ENCODE results near the gene SUMO3.

Gene SUMO3

GRCh38 chr21:44780767-44781459, 36.9 kb downstream of the SUMO3 start:
- Histone ChIP-seq H3K27me3 (replicated peaks) (no peaks in the 10 kb centered on the region), H3K27ac (no peak overlapping the region), H3K4me3 (ENCODE audit: low read depth, low read length) (no peak overlapping the region), H3K36me3 (replicated peaks) (peaks cover 4% of the 10 kb centered on the region)
- in situ Hi-C loops (cut with HindIII; ENCODE audit: low pct_ligation_motif_present, low sequenced_read_pairs): no loop called here
- DNase-seq: no peak
- TF ChIP-seq, protein P1, sequence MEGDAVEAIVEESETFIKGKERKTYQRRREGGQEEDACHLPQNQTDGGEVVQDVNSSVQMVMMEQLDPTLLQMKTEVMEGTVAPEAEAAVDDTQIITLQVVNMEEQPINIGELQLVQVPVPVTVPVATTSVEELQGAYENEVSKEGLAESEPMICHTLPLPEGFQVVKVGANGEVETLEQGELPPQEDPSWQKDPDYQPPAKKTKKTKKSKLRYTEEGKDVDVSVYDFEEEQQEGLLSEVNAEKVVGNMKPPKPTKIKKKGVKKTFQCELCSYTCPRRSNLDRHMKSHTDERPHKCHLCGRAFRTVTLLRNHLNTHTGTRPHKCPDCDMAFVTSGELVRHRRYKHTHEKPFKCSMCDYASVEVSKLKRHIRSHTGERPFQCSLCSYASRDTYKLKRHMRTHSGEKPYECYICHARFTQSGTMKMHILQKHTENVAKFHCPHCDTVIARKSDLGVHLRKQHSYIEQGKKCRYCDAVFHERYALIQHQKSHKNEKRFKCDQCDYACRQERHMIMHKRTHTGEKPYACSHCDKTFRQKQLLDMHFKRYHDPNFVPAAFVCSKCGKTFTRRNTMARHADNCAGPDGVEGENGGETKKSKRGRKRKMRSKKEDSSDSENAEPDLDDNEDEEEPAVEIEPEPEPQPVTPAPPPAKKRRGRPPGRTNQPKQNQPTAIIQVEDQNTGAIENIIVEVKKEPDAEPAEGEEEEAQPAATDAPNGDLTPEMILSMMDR (IDR thresholded peaks at IDR 0.05; ENCODE audit: low read depth, low read length, missing control alignments): no peak

- in situ Hi-C loops (cut with HindIII; ENCODE audit: low pct_ligation_motif_present, low sequenced_read_pairs): no loop called here
- TF ChIP-seq, protein P1 (IDR thresholded peaks at IDR 0.05; ENCODE audit: low read depth, low read length, missing control alignments): no peak
- H3K27ac ChIP-seq: no peak overlapping the region
- H3K4me3 ChIP-seq (ENCODE audit: low read depth, low read length): no peak overlapping the region
- H3K36me3 ChIP-seq (replicated peaks): peaks cover 5% of the 10 kb centered on the region
- H3K27me3 ChIP-seq (replicated peaks): no peaks in the 10 kb centered on the region
- no peak for DNase-seq
Observed at GRCh38 chr21:44780137-44780502, 37.7 kb downstream of the SUMO3 start.

DNA sequence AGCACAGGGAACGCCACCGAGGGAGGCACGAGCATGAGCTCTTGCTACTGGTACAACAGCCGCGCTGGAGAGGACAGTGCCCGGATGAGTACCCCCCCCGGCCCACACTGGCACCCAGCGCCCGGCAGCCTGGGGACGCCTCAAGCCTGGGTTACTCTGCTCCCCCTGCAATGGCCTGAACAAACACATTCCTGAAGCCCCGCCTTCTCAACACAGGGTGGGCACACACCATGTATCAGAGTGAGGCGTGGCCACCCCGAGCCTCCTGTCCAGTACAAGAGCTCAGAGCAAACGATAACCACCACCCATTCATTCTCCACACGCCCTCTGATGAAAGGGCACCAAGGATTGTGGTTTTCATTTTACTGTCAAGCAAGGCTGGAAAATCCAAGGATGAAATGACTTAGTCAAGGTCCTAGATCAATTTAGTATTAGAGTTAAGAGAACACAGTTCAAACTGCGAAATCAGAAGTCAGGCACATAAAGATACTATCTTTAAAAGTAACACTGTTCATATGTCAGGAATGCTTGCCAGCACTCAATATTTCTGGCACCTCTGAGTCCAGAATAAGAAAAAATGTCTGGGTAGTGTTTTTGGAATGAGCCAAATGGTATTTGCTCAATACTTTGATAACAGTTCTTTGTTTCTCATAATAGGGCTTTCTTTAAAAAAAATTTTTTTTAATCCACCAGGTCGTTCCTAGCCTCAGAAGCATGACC, 38.3 kb downstream of the SUMO3 start:
- TF ChIP-seq, protein P1 (IDR thresholded peaks at IDR 0.05; ENCODE audit: low read depth, low read length, missing control alignments): no peak
- Histone ChIP-seq H3K27me3 (replicated peaks) (no peaks in the 10 kb centered on the region), H3K27ac (no peak overlapping the region), H3K4me3 (ENCODE audit: low read depth, low read length) (no peak overlapping the region), H3K36me3 (replicated peaks) (peaks cover 11% of the 10 kb centered on the region)
- in situ Hi-C loops (cut with HindIII; ENCODE audit: low pct_ligation_motif_present, low sequenced_read_pairs): no loop called here
- no peak for DNase-seq

- Histone ChIP-seq H3K27ac (no peak overlapping the region), H3K4me3 (ENCODE audit: low read depth, low read length) (no peak overlapping the region), H3K27me3 (replicated peaks) (no peaks in the 10 kb centered on the region), H3K36me3 (replicated peaks) (peaks cover 14% of the 10 kb centered on the region)
- in situ Hi-C loops (cut with HindIII; ENCODE audit: low pct_ligation_motif_present, low sequenced_read_pairs): no loop called here
- DNase-seq: no peak
- TF ChIP-seq, protein P1 (IDR thresholded peaks at IDR 0.05; ENCODE audit: low read depth, low read length, missing control alignments): no peak
Observed at GRCh38 chr21:44778983-44779382, 38.9 kb downstream of the SUMO3 start.

- Histone ChIP-seq H3K27me3 (replicated peaks) (no peaks in the 10 kb centered on the region), H3K36me3 (replicated peaks) (peaks cover 16% of the 10 kb centered on the region), H3K4me3 (ENCODE audit: low read depth, low read length) (no peak overlapping the region), H3K27ac (no peak overlapping the region)
- in situ Hi-C loops (cut with HindIII; ENCODE audit: low pct_ligation_motif_present, low sequenced_read_pairs): no loop called here
- DNase-seq: no peak
- TF ChIP-seq, protein P1 (IDR thresholded peaks at IDR 0.05; ENCODE audit: low read depth, low read length, missing control alignments): no peak
Observed at GRCh38 chr21:44778499-44778911, 39.4 kb downstream of the SUMO3 start.
